ENCODE measurements around the gene NUDT4B. TPM values are rescaled to one million over a fixed set of nuclear protein-coding genes. Genes with fewer than 3 reads are reported as not detected.
"Not testable (repeated sequence)": the region's sequence is repeated elsewhere in the genome, so short reads cannot be mapped to it uniquely, and the experiment has no call there.

The NUDT4B gene
- total RNA-seq, 2 experiments from 2014 or later: 0.84 TPM; not detected in 1

- H3K9me3 Mint-ChIP-seq (ENCODE audit: low read depth); DNase-seq; H3K27me3 Mint-ChIP-seq; CTCF ChIA-PET; H3K36me3 Mint-ChIP-seq; H3K27ac Mint-ChIP-seq; ATAC-seq; H3K4me3 Mint-ChIP-seq; H3K4me1 Mint-ChIP-seq: not testable (repeated sequence)
These were observed 45.3 kb downstream of the NUDT4B start for GRCh38 chr1:148793762-148794332.

Other genes with a start within 250 kb of the NUDT4B start
- 10 to 100 TPM; 21.3 to 25.2 TPM for gene NBPF14, start 152.8 kb upstream of the NUDT4B start, total RNA-seq
- gene PDE4DIP, start 95.7 kb downstream of the NUDT4B start, total RNA-seq: 10 to 100 TPM; 25.9 to 40.8 TPM

All from activated CD8-positive, alpha-beta memory T cell treated with anti-CD3 and anti-CD28 coated beads, Interleukin-2, amount 10 ng/mL, durations not matched to agents 7 days and 5 days (primary cell).